ENCODE results near the gene LENG9. TPM values are rescaled to one million over a fixed set of nuclear protein-coding genes. Genes with fewer than 3 reads are reported as not detected.

Gene LENG9
- total RNA-seq, 1 donor from 2014 or later: 10.3 TPM

DNA sequence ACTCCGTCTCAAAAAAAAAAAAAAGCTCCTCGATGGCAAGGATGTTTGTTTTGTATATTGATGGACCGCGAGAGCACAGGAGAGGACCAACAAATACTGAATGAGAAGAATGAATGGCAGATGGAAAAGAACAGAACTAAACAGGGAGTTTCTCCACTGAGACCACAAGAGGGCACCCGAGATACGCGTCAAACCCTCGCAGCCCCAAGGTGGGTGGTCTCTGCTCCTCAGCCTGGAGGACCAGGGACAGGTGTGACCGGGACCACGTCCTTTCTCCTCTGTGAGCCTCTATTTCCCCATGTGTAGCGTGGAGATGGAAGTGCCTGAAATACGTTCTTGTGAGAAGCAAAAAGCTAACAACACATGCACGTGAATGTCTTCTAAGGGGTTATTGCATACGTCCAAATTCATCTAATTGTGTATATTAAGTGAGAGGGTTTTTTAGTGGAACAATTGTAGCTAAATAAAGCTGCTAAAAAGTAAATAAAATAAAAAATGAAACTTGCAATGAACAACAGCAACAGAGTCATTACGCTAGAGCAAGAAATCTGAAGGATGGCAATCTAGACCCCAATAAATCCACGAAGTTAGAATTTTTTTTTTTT, 17.9 kb upstream of the LENG9 start:
- H3K27ac ChIP-seq: no peak overlapping the region
- H3K36me3 ChIP-seq: no peaks in the 10 kb centered on the region
- H3K9me3 ChIP-seq: no peaks in the 10 kb centered on the region
- TF ChIP-seq, protein P1, sequence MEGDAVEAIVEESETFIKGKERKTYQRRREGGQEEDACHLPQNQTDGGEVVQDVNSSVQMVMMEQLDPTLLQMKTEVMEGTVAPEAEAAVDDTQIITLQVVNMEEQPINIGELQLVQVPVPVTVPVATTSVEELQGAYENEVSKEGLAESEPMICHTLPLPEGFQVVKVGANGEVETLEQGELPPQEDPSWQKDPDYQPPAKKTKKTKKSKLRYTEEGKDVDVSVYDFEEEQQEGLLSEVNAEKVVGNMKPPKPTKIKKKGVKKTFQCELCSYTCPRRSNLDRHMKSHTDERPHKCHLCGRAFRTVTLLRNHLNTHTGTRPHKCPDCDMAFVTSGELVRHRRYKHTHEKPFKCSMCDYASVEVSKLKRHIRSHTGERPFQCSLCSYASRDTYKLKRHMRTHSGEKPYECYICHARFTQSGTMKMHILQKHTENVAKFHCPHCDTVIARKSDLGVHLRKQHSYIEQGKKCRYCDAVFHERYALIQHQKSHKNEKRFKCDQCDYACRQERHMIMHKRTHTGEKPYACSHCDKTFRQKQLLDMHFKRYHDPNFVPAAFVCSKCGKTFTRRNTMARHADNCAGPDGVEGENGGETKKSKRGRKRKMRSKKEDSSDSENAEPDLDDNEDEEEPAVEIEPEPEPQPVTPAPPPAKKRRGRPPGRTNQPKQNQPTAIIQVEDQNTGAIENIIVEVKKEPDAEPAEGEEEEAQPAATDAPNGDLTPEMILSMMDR (IDR thresholded peaks at IDR 0.05): peak in 2 of 3 experiments; percentile 27 to 46
- no peak for TF ChIP-seq POLR2A (IDR thresholded peaks at IDR 0.05)
- H3K4me3 ChIP-seq: no peak overlapping the region
- H3K4me1 ChIP-seq: no peaks in the 10 kb centered on the region
- intact Hi-C loops (cut with DNase I): loop anchor here (10.0 kb wide), 1 partner anchor 183 kb away; the partner anchor contains the start of gene LILRB4
- H3K27me3 ChIP-seq: no peaks in the 10 kb centered on the region
- no peak for DNase-seq (ENCODE audit: extremely low spot score in 2 of 2)

DNA sequence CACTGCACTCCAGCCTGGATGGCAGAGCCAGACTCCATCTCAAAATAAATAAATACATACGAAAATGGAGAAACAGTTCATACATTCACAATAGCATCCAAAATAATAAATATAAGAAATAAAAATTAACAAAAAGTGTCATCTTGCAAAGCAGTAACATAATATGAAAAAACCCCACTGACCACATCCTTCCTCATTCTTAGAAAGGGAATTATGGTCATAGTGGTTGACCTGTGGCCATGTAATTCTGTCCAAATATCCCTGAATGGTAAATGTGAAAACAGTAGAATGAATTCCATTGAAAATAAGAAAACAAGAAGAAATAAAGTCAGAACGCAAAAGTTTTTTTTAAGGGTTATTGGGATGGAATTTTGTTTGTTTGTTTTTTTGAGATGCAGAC, 16.5 kb upstream of the LENG9 start:
- H3K27me3 ChIP-seq: no peaks in the 10 kb centered on the region
- H3K4me3 ChIP-seq: no peak overlapping the region
- no peak overlapping the region for H3K27ac ChIP-seq
- intact Hi-C loops (cut with DNase I): loop anchor here (10.0 kb wide), 1 partner anchor 185 kb away; the partner anchor contains the start of gene LILRB4
- TF ChIP-seq POLR2AphosphoS5 (IDR thresholded peaks at IDR 0.05; ENCODE audit: insufficient read depth in 1 of 2, low read depth in 1 of 2) (no peak), POLR2A (IDR thresholded peaks at IDR 0.05) (no peak)
- TF ChIP-seq, protein P1 (IDR thresholded peaks at IDR 0.05): no peak
- no peaks in the 10 kb centered on the region for H3K4me1 ChIP-seq
- no peaks in the 10 kb centered on the region for H3K36me3 ChIP-seq
- H3K9me3 ChIP-seq: no peaks in the 10 kb centered on the region
- no peak for DNase-seq (ENCODE audit: extremely low spot score in 2 of 2)

DNA sequence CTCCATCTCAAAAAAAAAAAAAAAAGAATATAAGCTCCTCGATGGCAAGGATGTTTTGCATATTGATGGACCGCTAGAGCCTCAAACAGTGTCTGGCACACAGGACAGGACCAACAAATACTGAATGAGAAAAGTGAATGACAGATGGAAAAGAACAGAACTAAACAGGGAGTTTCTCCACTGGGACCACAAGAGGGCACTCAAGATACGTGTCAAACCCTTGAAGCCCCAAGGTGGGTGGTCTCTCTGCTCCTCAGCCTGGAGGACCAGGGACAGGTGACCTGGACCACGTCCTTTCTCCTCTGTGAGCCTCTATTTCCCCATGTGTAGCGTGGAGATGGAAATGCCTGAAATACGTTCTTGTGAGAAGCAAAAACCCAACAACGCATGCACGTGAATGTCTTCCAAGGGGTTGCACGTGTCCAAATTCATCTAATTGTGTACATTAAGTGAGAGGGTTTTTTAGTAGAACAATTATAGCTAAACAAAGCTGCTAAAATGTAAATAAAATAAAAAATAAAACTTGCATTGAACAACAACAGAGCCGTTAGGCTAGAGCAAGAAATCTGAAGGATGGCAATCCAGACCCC, 15.2 kb upstream of the LENG9 start:
- H3K27ac ChIP-seq: no peak overlapping the region
- no peak for TF ChIP-seq POLR2AphosphoS5 (IDR thresholded peaks at IDR 0.05; ENCODE audit: insufficient read depth in 1 of 2, low read depth in 1 of 2)
- no peak for TF ChIP-seq POLR2A (IDR thresholded peaks at IDR 0.05)
- TF ChIP-seq, protein P1 (IDR thresholded peaks at IDR 0.05): peak in 1 of 3 experiments; percentile 20
- intact Hi-C loops (cut with DNase I): no loop called here
- no peak for DNase-seq (ENCODE audit: extremely low spot score in 2 of 2)
- no peaks in the 10 kb centered on the region for H3K27me3 ChIP-seq
- H3K4me1 ChIP-seq: peaks cover 6% of the 10 kb centered on the region
- H3K9me3 ChIP-seq: no peaks in the 10 kb centered on the region
- no peaks in the 10 kb centered on the region for H3K36me3 ChIP-seq
- no peak overlapping the region for H3K4me3 ChIP-seq

DNA sequence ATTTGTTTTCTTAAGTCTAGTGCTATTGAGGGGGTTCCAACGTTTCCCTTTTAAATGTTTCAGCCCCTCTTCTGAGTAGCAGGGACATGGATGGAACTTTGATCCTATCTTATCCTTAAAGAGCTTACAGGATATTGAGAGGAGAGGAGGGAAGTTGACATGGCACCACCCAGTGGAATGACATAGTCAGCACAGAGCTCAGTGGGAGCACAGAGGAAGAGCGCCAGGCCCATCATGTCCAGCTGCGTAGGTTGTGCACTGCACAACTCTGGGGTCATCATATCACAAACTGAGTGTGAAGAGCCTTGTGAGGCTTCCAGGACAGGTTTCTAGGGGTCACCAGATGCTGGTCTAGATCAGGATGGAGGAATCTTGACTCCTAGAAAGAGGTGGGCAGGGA, 14.1 kb upstream of the LENG9 start:
- no peak overlapping the region for H3K27ac ChIP-seq
- no peaks in the 10 kb centered on the region for H3K36me3 ChIP-seq
- no peak overlapping the region for H3K4me3 ChIP-seq
- no peak for DNase-seq (ENCODE audit: extremely low spot score in 2 of 2)
- H3K4me1 ChIP-seq: peaks cover 17% of the 10 kb centered on the region
- TF ChIP-seq POLR2AphosphoS5 (IDR thresholded peaks at IDR 0.05; ENCODE audit: insufficient read depth in 1 of 2, low read depth in 1 of 2): no peak
- TF ChIP-seq, protein P1 (IDR thresholded peaks at IDR 0.05): no peak
- H3K9me3 ChIP-seq: no peaks in the 10 kb centered on the region
- H3K27me3 ChIP-seq: no peaks in the 10 kb centered on the region
- intact Hi-C loops (cut with DNase I): no loop called here

DNA sequence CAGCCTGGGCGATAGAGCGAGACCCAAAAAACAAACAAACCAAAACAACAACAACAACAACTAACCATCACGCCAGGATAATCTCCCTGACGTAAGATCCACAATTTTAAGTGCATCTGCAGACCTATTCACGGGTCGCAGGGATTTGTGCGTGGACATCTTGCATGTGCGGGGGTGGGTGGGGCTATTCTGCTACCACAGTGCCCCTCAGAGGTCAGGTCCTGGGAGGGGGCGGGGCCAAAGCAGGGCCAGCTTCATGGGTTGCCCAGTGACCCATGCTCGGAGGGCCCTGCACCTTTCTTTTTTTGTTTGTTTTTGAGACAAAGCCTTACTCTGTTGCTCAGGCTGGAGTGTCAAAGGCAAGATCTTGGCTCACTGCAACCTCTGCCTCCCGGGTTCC, 12.1 kb upstream of the LENG9 start:
- no peak overlapping the region for H3K4me3 ChIP-seq
- H3K9me3 ChIP-seq: no peaks in the 10 kb centered on the region
- no peak for TF ChIP-seq POLR2AphosphoS5 (IDR thresholded peaks at IDR 0.05; ENCODE audit: insufficient read depth in 1 of 2, low read depth in 1 of 2)
- no peak for TF ChIP-seq POLR2A (IDR thresholded peaks at IDR 0.05)
- H3K36me3 ChIP-seq: no peaks in the 10 kb centered on the region
- H3K27ac ChIP-seq: no peak overlapping the region
- peaks cover 29% of the 10 kb centered on the region for H3K4me1 ChIP-seq
- H3K27me3 ChIP-seq: no peaks in the 10 kb centered on the region
- DNase-seq (ENCODE audit: extremely low spot score in 2 of 2): no peak
- intact Hi-C loops (cut with DNase I): no loop called here
